K562 (cell line): ENCODE data around the gene MRPS18B. TPM values are rescaled to one million over a fixed set of nuclear protein-coding genes. Genes with fewer than 3 reads are reported as not detected.

Experiments used
- CBFA2T3 ChIP-seq: fragments of 450-650 bp; IDR thresholded peaks from 2 replicates; pipeline ENCODE4 v1.6.1; 2017
- EWSR1 ChIP-seq: fragments of 450-650 bp; IDR thresholded peaks from 2 replicates; pipeline ENCODE4 v1.6.1; 2018; ENCODE audit warnings: borderline replicate concordance, mild to moderate bottlenecking, low read depth, moderate library complexity; ENCODE audit not compliant: partially characterized antibody
- SLC30A9 ChIP-seq: fragments of 250-450 bp; sonication (Bioruptor Pico); IDR thresholded peaks from 2 replicates; pipeline ENCODE4 v1.8.0; 2022; ENCODE audit warnings: mild to moderate bottlenecking, moderate library complexity
- STAG1 ChIP-seq: sonication (generic); formaldehyde crosslinking; IDR thresholded peaks from 2 replicates; pipeline ENCODE4 v1.5.0; 2020; ENCODE audit warnings: missing genetic modification reagents, borderline replicate concordance
- TCF7 ChIP-seq: sonication (generic); IDR thresholded peaks from 2 replicates; pipeline ENCODE4 v1.6.1; 2016; ENCODE audit warnings: antibody characterized with exemption, borderline replicate concordance
- ZBTB8A ChIP-seq: fragments of 450-650 bp; IDR thresholded peaks from 2 replicates; pipeline ENCODE4 v1.6.1; 2018; ENCODE audit warnings: mild to moderate bottlenecking, moderate library complexity; ENCODE audit not compliant: partially characterized antibody
- polyA plus RNA-seq, 8 experiments: library from polyadenylated mRNA; depleted of rRNA in 4 of 8; stranded (reverse) in 5 of 8; unstranded in 3 of 8; fragments of >200 nt; fragmentation: Nextera tagmentation in 2 of 8; fragmentation: Illumina TruSeq in 1 of 8; extraction: Ambion mirVana in 2 of 8; extraction: Trizol in 1 of 8; gene quantifications; 2 replicates each; pipeline versions ENCODE4 v1.2.1 to v1.2.3, GENCODE V29; 2011 to 2014; ENCODE audit warnings: inconsistent platforms in 1 of 8, missing spikeins in 1 of 8
- total RNA-seq, 7 experiments: library from RNA; depleted of rRNA in 6 of 7; stranded (reverse); fragments of >200 nt in 6 of 7; fragmentation: Illumina TruSeq in 2 of 7; extraction: Trizol in 2 of 7; gene quantifications; 2 replicates each; pipeline versions ENCODE4 v1.2.1 to v1.2.3, GENCODE V29; 2011 to 2021; ENCODE audit warnings: low replicate concordance in 1 of 7
- TF ChIP-seq, protein P1 (sequence below): sonication (generic); formaldehyde crosslinking; IDR thresholded peaks from 2 replicates; pipeline ENCODE4 v1.4.0; 2020; ENCODE audit warnings: mild to moderate bottlenecking, missing genetic modification reagents
- TF ChIP-seq, protein P2 (sequence below), 2 experiments: fragments of 450-650 bp; IDR thresholded peaks; 2 replicates each; pipeline ENCODE4 v1.6.1; 2016; ENCODE audit warnings: mild to moderate bottlenecking in 2 of 2, borderline replicate concordance in 1 of 2, low read depth in 1 of 2, moderate library complexity in 1 of 2
- TF ChIP-seq, protein P3 (sequence below): sonication (generic); IDR thresholded peaks from 2 replicates; pipeline ENCODE4 v1.6.1; 2016
- TF ChIP-seq, protein P4 (sequence below): fragments of 250-450 bp; sonication (Bioruptor Pico); IDR thresholded peaks from 2 replicates; pipeline ENCODE4 v1.9.0; 2021; ENCODE audit warnings: mild to moderate bottlenecking, inconsistent platforms

MRPS18B gene
- total and polyA plus RNA-seq, 9 of the 15 experiments (the other 6 are each of a cell fraction or from before 2014, with no cell fraction given), result 132 to 383 (median 178) TPM

DNA sequence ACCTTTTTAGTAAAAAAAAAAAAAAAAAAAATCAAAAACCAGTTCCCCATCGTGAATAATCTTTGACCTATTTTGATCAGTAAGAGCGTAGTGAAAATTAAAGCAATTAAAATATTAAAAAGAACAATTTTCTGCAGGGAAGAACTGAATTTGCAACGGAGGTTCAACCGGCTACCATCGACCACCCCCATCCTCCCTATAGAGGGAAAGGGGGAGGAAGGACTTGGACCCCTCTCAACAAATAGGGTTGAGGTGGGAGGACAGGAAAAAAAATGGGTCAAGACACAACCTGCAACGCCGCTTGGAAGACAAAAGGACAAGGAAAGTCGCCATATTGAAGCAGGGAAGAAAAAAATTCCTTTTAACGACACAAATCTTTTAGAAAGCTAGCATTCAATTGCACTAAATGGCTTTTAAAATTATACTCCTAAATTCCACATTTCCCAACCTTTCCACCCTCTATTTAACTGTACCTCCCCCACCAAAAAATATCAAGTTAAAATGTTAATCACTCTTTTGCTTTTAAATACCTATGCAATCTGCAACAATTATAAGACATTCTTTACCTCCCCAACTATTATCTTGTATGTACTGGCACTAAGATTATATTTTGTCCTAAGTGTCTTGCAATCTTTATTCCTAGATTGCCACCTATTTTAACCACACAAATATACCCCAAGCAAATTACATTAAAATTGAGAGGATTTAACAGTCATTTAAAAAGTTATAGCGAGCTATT lies 2.3 kb upstream of the MRPS18B start (continued):
- TF ChIP-seq, protein P1, sequence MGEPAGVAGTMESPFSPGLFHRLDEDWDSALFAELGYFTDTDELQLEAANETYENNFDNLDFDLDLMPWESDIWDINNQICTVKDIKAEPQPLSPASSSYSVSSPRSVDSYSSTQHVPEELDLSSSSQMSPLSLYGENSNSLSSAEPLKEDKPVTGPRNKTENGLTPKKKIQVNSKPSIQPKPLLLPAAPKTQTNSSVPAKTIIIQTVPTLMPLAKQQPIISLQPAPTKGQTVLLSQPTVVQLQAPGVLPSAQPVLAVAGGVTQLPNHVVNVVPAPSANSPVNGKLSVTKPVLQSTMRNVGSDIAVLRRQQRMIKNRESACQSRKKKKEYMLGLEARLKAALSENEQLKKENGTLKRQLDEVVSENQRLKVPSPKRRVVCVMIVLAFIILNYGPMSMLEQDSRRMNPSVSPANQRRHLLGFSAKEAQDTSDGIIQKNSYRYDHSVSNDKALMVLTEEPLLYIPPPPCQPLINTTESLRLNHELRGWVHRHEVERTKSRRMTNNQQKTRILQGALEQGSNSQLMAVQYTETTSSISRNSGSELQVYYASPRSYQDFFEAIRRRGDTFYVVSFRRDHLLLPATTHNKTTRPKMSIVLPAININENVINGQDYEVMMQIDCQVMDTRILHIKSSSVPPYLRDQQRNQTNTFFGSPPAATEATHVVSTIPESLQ (CRISPR knock-in tag), result no peak
- peak; percentile 45 for TF ChIP-seq ZBTB8A
- no peak for TF ChIP-seq SLC30A9 (CRISPR knock-in tag)
- no peak for TF ChIP-seq STAG1 (CRISPR knock-in tag)
- TF ChIP-seq CBFA2T3, result 0 out of 2 replicates have a peak, but pooled peaks have one; percentile 7
- no peak for TF ChIP-seq TCF7
- TF ChIP-seq, protein P2, sequence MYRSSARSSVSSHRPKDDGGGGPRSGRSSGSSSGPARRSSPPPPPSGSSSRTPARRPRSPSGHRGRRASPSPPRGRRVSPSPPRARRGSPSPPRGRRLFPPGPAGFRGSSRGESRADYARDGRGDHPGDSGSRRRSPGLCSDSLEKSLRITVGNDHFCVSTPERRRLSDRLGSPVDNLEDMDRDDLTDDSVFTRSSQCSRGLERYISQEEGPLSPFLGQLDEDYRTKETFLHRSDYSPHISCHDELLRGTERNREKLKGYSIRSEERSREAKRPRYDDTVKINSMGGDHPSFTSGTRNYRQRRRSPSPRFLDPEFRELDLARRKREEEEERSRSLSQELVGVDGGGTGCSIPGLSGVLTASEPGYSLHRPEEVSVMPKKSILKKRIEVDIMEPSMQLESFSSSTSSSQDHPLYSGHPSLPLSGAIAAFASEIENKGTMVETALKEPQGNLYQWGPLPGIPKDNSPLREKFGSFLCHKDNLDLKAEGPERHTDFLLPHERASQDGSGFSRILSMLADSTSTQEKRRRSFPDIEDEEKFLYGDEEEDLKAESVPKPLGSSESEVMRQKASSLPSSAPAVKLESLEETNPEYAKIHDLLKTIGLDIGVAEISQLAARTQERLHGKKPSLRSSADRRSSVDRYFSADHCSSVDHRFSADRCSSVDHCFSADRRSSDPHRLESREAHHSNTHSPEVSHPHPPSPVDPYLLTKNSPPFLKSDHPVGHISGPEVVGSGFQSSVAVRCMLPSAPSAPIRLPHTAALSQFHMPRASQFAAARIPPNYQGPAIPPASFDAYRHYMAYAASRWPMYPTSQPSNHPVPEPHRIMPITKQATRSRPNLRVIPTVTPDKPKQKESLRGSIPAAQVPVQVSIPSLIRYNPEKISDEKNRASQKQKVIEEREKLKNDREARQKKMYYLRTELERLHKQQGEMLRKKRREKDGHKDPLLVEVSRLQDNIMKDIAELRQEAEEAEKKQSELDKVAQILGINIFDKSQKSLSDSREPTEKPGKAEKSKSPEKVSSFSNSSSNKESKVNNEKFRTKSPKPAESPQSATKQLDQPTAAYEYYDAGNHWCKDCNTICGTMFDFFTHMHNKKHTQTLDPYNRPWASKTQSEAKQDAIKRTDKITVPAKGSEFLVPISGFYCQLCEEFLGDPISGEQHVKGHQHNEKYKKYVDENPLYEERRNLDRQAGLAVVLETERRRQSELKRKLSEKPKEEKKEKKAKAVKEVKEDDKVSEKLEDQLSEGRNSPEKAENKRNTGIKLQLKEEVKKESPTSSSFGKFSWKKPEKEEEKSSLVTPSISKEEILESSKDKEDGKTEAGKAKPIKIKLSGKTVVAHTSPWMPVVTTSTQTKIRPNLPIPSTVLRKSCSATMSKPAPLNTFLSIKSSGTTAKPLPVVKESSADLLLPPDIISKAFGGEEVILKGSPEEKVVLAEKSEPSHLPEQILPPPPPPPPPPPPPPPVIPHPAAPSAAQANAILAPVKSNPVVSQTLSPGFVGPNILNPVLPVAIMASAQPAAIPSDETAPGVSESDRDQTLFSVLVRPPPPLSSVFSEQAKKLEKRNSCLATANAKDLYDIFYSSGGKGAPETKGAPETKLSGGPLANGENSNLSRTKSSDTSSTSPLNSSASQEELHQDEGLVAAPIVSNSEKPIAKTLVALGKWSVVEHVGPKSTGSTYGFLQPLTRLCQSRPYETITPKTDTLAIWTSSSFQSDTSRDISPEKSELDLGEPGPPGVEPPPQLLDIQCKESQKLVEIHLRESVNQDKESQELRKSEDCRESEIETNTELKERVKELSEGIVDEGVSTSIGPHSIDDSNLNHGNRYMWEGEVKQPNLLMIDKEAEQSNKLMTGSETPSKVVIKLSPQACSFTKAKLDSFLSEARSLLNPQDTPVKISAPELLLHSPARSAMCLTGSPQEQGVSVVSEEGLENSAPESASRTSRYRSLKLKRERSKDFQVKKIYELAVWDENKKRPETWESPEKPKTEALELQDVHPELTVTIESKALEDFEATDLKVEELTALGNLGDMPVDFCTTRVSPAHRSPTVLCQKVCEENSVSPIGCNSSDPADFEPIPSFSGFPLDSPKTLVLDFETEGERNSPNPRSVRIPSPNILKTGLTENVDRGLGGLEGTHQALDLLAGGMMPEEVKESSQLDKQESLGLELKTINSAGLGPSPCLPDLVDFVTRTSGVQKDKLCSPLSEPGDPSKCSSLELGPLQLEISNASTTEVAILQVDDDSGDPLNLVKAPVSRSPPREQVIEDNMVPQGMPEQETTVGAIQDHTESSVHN (IDR thresholded peaks at IDR 0.05; ENCODE audit: borderline replicate concordance in 1 of 2, low read depth in 1 of 2), result 0 out of 4 replicates have a peak, but pooled peaks have one; percentile 17 to 59
- TF ChIP-seq, protein P3, sequence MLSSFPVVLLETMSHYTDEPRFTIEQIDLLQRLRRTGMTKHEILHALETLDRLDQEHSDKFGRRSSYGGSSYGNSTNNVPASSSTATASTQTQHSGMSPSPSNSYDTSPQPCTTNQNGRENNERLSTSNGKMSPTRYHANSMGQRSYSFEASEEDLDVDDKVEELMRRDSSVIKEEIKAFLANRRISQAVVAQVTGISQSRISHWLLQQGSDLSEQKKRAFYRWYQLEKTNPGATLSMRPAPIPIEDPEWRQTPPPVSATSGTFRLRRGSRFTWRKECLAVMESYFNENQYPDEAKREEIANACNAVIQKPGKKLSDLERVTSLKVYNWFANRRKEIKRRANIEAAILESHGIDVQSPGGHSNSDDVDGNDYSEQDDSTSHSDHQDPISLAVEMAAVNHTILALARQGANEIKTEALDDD, result no peak
- peak; percentile 87 for TF ChIP-seq EWSR1
- TF ChIP-seq, protein P4, sequence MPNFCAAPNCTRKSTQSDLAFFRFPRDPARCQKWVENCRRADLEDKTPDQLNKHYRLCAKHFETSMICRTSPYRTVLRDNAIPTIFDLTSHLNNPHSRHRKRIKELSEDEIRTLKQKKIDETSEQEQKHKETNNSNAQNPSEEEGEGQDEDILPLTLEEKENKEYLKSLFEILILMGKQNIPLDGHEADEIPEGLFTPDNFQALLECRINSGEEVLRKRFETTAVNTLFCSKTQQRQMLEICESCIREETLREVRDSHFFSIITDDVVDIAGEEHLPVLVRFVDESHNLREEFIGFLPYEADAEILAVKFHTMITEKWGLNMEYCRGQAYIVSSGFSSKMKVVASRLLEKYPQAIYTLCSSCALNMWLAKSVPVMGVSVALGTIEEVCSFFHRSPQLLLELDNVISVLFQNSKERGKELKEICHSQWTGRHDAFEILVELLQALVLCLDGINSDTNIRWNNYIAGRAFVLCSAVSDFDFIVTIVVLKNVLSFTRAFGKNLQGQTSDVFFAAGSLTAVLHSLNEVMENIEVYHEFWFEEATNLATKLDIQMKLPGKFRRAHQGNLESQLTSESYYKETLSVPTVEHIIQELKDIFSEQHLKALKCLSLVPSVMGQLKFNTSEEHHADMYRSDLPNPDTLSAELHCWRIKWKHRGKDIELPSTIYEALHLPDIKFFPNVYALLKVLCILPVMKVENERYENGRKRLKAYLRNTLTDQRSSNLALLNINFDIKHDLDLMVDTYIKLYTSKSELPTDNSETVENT, result no peak
